ENCODE results near the gene LARP4B. TPM values are rescaled to one million over a fixed set of nuclear protein-coding genes. Genes with fewer than 3 reads are reported as not detected.

Gene LARP4B
- total RNA-seq, 1 donor from 2014 or later = 31.1 TPM

- DNase-seq (ENCODE audit: low read depth) = no peak
Measured at GRCh38 chr10:974038-974784, 42.7 kb upstream of the LARP4B start.

DNA sequence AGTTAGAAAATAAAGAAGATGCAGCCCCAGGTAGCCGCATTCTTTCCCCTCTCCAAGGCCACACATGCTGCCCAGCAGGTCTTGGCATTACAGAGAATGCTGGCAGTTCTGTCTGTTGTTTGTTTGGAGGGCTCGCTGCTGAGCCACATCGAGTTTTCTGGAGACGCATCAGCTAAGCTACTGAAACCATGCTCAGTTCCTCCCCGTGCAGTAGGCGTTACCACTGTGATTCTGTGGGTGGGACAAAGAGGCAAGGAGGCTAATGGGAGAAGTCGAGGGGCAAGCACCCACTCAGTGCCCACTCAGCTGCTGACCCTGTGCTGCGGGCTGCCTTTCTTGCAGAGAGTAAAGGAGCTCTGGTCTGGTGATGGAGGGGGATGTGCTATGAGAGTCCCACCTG is 41.3 kb upstream of the LARP4B start:
- Histone ChIP-seq H3K4me3 (ENCODE audit: low read depth, low read length) (no peak overlapping the region), H3K36me3 (ENCODE audit: control insufficient read depth, insufficient read depth, low read length) (no peaks in the 10 kb centered on the region), H3K27me3 (ENCODE audit: control insufficient read depth, insufficient read depth, low read length) (peaks cover 4% of the 10 kb centered on the region)
- no peak for DNase-seq (ENCODE audit: low read depth)
- TF ChIP-seq CTCF (IDR thresholded peaks at IDR 0.05; ENCODE audit: insufficient read depth, low read length, severe bottlenecking) = no peak
- no peak for FAIRE-seq

More at GRCh38 chr10:974038-974784, 42.7 kb upstream of the LARP4B start:
- Histone ChIP-seq H3K4me3 (ENCODE audit: low read depth, low read length) (no peak overlapping the region), H3K27me3 (ENCODE audit: control insufficient read depth, insufficient read depth, low read length) (peaks cover 2% of the 10 kb centered on the region), H3K36me3 (ENCODE audit: control insufficient read depth, insufficient read depth, low read length) (no peaks in the 10 kb centered on the region)
- no peak for TF ChIP-seq CTCF (IDR thresholded peaks at IDR 0.05; ENCODE audit: insufficient read depth, low read length, severe bottlenecking)
- no peak for FAIRE-seq

DNA sequence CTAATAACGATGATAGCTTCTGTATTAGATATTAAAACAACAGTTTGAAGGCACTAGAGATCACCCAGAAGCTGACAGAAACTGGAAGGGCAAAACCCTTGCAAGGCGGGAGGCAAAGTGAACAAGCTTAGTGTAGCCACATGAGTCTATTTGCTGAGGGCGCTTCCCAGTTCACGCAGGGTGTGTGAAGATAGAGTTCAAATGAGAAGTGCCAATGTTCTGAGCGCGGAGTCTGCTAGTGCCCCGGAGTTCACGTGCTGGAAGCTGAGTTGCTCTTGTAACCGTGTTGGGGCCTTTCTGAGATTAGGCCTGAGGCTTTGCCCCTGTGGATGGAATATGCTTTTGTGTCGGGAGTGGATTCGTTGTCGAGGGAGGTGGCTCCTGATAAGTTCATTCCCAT is 40.1 kb upstream of the LARP4B start:
- FAIRE-seq = no peak
- no peak for TF ChIP-seq CTCF (IDR thresholded peaks at IDR 0.05; ENCODE audit: insufficient read depth, low read length, severe bottlenecking)
- no peak for DNase-seq (ENCODE audit: low read depth)

DNA sequence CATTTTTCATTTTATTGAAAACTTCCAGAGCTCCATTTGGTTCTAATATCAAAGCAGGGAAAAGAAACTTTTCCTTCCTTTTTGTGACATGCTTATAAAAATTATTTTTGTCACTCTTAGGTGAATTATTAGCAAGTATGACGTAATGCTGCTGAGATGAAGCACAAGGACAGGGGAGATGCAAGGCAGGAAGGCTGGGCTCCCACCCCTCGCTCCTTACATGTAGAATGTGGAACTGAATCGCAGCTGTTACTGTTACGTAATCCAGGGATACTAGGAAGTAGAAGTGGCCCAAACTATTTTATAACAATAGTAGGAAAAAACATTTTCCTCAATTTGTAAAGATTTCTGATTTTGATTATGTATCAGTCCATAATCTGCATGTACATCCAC is 39.6 kb upstream of the LARP4B start:
- no peak for FAIRE-seq
- no peak for DNase-seq (ENCODE audit: low read depth)
- no peak for TF ChIP-seq CTCF (IDR thresholded peaks at IDR 0.05; ENCODE audit: insufficient read depth, low read length, severe bottlenecking)
- no peaks in the 10 kb centered on the region for H3K36me3 ChIP-seq (ENCODE audit: control insufficient read depth, insufficient read depth, low read length)
- H3K4me3 ChIP-seq (ENCODE audit: low read depth, low read length) = no peak overlapping the region
- H3K27me3 ChIP-seq (ENCODE audit: control insufficient read depth, insufficient read depth, low read length) = peaks cover 4% of the 10 kb centered on the region

More for the DNA sequence above, 40.1 kb upstream of the LARP4B start:
- H3K4me3 ChIP-seq (ENCODE audit: low read depth, low read length) = no peak overlapping the region
- H3K36me3 ChIP-seq (ENCODE audit: control insufficient read depth, insufficient read depth, low read length) = no peaks in the 10 kb centered on the region
- peaks cover 4% of the 10 kb centered on the region for H3K27me3 ChIP-seq (ENCODE audit: control insufficient read depth, insufficient read depth, low read length)

GRCh38 chr10:970311-971149 is 39.0 kb upstream of the LARP4B start:
- Histone ChIP-seq H3K4me3 (ENCODE audit: low read depth, low read length) (no peak overlapping the region), H3K36me3 (ENCODE audit: control insufficient read depth, insufficient read depth, low read length) (no peaks in the 10 kb centered on the region), H3K27me3 (ENCODE audit: control insufficient read depth, insufficient read depth, low read length) (peaks cover 4% of the 10 kb centered on the region)
- DNase-seq (ENCODE audit: low read depth) (no peak), FAIRE-seq (no peak)
- no peak for TF ChIP-seq CTCF (IDR thresholded peaks at IDR 0.05; ENCODE audit: insufficient read depth, low read length, severe bottlenecking)
